GM21447 (cell line): ENCODE data around the gene RENBP.

Experiments
- ATAC-seq: cut with Tn5 transposase; IDR thresholded peaks from one replicate; pipeline ENCODE4 v1.9.1; 2021; ENCODE audit not compliant: unreplicated experiment

The RENBP gene

DNA sequence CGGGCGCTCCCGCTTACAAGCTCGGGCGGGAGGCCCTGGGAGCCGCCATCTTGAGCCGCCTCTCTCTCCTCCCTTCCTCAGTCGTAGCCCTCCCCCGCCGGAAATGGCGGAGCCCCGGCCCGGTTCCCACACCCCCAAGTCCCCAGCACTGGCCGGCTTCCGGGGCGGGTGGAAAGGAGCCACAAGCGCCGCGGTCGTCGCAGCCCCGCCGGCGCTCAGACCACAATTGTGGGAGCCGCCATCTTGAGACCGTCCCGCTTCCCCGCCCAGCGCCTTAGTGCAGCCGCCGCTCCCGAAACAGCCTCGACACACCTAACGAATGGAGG is 26.6 kb upstream of the RENBP start:
- ATAC-seq, result peak; percentile 30

DNA sequence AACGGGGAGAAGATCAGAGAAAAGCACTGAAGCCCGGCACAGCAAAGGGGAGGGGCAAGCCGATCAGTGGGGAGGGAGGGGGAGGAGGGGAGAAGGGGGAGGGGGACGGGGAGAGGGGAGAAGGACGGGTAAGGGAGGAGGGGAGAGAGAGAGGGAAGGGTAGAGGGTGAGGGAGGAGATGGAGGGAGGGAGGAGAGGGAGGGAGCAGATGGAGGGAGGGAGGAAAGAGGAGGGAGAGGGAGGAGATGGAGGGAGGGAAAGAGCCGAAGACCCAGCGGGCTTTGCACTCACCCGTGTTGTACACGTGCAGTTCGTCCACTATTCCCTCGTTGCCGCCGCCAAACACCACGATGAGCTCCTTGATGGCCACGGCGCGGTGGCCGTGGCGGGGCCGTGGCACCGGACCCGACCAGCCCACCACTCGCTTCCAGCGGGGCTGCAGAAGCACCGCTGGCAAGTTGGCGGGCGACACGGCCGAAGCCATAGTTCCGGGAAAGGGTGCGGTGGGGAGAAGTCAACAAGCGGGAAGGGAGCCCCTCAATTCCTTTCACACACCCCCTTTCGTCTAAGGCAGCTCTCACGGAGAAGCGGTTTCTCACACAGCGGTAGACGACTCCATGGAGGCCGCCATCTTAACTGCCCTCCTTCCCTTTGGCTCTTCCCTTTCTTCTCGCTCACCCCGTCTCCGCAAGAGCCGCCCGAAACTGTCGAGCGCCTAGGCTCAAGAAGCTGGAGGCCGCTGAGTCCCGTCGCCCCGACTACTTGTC is 26.1 kb upstream of the RENBP start:
- no peak for ATAC-seq

DNA sequence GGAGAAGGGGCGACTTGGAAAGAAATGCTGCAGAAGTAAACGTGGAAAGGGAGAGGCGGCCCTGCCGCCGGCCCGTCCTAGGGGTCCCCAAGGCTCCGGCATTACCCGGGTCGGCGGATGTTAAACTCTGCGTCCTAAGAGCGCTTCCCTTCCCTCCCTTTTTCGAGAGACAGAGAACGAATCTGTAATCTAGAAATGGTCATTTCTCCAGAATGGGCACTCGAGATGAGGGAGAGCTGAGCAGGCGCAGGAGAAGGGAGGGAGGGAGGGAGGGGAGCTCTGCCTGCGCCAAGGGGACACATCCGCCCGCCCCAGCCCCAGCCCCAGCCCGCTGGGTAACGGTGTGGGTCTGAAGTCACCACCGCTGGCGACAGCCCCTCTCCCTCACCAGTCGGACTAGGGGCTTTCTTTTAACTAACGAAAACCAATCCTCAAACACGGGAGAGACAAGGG is 25.5 kb upstream of the RENBP start:
- ATAC-seq, result no peak

DNA sequence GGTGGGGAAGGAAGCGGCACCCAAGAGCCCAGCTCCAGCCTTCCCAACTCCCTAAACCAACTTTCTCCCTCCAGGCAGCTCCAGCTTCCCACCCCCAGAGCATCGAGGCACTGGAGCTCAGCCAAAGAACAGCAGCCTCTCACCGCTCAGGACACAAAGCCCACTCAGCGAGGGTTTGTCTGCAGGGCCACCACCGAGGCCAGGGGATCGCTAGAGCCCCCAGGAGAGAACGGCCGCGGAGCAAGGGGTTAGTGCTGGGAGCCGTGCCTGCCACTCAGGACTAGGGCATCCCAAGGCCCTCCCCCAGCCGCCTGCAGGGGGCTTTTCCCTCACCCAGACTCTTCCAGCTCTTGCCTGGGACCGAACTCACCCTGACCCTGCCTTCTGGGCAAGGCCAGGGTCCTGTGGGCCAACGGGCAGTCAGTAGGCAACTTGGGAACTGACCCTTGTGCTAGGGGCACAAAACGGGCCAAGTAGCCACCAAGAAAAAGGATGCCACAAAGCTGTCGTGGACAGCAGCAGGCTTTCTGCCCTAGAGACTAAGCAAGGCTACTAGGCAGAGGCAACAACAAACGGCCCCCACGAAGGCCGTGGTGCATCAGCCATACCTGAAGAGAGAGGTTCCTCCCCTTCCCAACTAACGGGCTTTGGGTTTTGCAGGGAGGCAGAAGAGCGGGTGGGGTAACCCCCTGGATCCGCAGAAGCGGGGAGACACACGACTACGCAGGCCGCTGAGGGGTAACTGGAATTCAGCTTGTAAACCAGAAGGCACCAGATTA is 24.9 kb upstream of the RENBP start:
- no peak for ATAC-seq

DNA sequence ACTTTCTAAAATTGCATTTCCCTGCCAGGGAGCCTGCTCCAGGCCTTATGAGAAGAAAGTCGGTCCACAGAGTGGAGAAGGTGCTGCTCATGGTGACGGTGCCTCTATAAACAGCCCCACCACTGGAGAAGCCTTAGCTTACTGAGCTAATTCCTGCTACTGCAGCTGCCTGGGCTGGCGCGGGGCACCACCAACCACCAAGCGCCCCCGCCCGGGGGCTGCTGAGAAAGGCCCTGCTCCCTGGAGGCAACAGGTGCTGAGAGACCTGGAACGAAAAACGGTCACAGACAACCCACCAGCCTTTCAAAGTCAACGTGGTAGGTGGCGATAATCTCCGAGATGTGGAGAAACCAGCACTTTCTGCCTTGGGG is 24.3 kb upstream of the RENBP start:
- ATAC-seq, result no peak

DNA sequence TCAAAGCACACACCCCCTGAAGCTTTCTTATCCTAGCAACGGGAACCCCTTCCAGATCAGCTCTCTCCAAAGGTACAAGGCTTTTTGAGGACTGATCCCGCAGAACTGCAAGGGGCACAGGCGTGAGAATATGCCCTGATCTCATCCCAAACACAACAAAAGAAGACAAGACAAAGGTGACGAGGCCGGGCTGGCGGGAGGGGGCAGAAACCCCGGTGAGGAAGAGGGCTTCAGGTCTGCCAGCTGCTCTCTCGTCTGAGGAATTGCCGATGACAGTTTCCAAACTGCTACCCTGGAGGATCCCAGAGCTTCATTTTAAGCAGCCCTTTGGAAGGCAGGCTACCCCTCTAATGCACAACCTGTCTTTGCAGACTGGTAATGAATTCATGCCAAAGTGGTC is 23.8 kb upstream of the RENBP start:
- no peak for ATAC-seq

DNA sequence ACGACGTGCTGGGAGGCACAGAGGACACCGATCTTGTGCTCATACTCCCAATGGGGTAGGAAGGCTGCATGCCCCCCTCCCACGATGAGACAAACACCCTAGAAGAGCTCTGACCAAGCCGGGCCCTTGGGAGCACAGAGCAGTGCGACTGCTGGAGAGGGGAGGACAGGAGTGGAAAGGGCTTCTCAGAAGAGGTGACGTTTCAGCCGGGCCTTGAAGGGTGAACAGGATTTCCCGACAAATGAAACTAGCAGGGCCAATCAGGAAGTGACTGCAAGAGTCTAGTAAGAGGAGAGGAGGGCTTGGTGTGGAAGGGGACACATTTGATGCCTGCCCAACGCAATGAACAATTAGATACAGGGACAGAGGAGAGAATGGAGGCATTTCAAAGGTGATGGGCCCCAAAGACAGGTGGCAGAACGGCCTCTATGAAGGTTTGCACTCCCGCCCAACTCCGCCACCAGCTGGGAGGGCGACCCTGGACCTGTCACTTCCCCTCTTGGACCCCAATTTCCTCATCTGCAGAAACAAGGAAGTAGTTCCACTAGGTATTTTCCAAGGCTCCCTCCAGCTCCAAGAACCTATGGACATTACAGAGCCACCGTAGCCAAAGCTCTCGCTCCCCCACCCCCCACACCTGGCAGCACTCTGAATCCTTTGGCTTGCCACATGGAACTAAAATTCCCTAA is 23.2 kb upstream of the RENBP start:
- no peak for ATAC-seq

DNA sequence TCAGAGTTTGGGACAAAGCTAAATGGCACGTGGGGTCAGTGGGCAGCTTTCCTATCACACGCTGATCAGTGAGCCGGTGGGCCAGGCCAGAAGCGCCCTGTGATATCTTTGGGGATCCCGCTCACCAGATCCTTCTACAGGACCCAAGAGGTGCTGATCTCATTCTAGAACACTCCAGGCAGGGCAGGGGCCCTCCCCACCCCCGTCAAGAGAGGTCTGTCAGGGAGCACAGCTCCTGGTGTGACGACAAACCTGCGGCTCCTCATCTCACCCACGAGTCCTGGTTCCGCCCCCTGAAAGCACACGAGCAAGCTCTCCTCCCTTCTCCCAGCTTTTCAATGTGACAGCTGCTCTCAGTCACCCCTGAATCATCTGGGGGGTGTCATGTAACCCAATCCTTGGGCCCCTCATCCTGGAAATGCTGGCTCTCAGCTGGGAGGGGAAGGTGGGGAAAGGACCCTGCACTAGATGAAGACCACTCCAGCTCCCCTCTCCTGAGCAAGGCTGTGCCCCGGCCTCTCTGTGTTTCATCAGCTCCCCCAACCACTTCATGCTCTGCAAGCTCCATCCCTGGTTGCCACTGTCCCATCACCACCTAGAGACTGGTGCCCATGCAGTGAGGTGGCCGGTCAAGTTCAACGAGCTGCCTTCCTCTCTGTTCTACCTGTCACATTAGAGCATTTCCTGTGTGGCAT is 22.5 kb upstream of the RENBP start:
- ATAC-seq, result no peak

DNA sequence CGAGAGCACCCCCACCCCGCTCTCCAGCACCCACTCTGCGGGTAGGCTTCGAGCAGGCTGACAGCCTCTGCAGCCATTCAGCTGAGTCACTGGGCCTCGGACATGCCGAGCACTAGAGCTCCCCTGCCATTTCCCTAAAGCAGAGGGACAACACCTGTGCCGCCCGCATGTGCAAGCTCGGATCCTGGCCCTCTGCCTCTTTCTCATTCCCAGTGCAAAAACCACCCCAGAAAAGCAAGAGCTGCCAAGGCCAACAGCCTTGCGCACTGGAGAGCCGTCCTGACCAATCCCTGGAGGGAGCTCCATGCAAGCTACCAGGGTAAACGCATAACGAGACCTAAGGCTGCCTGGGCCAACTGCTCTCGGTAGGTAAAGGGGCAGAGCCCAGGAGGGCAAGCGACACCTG is 21.8 kb upstream of the RENBP start:
- no peak for ATAC-seq

DNA sequence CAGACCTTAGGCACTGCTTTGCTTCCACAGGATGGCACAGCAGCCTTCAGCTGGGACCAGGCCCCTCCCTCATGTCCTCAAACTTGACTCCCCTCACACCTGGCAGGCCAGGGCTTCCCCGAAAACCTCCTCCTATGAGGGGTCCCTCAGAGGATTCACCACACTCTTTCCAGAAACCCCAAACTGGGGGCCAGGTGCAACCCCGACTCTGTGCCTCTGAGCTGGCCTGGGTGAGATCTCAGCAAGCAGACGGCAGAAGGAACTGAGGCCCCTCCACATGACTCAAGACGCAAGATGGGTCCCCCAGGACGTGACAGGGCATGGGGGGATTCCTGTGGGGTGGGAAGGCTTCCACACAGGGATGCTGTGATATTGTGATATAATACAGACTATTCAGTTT is 21.0 kb upstream of the RENBP start:
- no peak for ATAC-seq

DNA sequence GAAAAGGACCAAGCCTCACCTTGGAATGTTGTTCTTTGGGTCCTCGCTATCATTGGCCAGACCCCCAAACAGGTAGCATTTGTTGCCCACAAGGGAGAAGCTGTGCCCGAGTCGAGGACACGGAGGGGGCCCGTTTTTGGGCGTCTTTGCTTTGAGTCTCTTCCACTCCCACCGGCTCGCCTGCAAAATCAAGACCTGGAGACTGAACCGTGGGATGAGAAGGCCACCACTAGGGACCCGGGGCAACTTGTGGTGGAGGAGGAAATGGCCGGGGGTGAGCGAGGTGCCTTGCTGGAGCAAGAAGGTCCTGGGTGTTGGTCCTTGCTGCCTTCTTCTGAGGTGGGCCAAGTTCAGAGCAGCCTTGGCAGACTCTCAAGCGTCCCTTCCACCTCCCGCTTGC is 19.7 kb upstream of the RENBP start:
- no peak for ATAC-seq

DNA sequence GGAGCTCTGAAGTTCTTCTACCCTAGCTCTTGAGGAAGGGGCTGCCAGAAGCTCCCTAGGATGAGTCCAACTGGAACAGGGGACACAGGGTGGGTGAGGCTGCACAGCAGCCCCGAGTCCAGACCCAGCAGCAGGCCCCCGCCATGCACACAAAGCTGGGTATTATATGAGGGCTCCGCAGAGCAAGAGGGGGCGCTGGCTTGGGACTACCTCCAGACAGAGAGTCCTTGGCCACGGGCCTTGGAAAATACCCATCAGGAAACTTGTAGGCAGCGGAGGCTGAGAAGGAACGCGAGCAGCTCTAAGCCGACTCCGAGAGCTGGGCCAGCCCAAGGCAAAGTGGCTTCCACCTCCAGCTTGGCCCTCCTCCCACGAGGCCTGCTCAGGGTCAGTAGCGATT is 19.1 kb upstream of the RENBP start:
- no peak for ATAC-seq

DNA sequence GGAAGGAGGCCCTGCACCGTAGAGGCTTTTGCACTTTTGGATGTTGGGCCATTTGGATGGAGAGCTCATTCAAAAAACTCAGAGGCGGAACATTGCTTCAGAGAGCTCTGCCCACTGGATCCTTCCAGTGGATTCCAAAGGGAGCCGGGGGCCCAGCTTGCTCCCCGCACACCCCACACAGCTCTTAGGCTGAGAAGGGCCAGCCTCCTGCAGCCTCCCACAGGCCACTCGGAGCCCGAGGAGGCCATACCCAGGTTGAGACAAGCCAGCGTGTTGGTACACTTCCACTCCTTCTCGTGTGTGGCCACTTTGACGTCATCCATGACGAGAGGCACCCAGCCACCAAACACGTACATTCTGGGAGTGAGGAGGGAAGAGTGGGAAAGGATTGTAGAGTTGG is 16.8 kb upstream of the RENBP start:
- no peak for ATAC-seq

DNA sequence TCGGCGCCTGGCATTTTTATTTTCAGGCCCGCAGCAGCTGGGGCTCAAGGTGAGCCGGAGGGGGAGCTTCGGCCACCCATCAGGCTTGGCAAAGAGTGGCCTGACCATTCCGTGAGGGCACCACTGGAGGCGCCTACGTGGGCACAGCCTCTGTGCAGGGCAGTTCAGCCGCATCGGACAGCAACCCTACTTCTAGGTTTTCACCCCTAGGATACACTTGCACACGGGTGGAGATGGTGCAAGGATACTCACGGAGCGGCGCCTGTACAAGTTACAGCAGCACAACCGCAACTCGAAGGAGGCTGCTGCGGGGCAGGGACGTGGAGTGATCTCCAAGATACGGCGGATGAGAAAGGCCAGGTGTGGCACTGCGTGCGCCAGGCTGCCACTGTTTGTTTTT is 16.3 kb upstream of the RENBP start:
- ATAC-seq, result no peak

DNA sequence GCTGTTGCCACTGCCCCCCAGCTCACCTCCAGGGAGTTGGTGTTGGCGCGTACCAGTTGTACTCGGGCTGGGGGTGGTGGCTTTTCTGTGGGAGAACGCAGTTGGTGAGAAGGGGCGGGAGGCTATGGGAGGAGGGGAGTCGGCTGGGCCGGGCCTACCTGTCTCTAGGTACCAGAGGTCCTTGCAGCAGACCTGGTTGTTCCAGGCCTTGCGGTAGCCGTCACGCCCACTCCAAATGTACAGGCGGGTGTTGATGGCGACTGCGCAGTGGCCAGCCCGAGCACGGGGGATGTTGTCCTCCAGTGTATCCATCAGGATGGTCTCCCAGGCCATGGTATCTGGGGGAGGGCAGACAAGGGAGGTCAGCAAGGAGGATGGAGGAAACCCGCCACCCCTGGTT is 15.6 kb upstream of the RENBP start:
- ATAC-seq, result no peak

DNA sequence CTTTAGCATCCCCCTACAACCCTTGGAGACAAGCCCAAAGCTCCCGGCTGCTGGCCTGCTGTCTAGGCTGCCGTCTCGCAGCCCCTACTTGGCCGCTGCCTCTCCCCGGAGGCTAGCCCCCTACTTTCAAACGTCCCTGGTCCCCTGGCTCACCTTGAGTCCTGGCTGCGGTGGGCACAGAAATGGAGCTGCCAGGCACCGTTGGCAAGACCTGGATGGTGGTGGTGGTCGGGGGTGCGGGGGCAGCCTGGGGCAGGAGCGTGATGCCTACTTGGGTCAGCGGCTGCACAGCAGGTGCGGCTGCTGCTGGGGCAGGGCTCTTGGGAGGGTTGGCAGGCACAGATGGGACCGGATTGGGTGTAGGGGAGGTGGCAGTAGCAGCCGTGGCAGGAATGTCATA is 15.2 kb upstream of the RENBP start:
- ATAC-seq, result no peak

DNA sequence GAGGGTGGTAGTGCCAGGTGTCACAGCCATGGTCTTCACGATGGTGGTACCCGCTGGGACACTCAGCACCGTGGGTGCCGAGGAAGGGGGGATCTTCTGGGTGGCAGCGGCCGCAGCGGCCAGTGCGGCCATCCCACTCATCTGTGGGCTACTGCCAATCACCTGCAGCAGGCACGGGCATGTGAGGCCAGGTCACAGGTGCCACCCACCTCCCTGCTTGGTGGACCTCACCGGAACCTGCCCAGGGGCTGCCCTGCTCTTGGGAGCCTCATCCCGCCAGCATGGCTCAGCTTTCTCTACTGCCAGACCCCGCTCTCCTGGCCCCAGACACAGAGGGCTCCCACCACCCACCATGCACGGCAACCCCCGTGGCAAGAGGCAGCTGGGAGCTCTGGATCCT is 14.2 kb upstream of the RENBP start:
- no peak for ATAC-seq

DNA sequence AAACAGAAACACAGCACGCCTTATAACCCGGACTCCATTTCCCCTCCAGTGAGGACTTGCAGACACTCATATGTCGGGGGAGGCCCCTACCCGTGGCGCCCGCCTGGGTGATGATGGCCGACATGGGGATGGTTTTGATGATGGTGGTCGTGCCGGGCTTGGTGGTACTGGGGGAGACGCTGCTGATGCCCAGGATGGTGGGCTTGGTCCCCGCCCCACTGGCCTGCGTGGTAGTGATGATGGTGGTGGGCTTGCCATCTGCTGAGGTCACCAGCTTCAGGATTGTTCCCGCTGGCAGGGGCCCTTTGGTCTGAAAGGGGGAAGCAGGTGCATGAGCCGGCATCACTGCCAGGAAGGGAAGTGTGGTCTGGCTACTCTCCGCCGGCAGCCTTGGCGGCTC is 12.8 kb upstream of the RENBP start:
- ATAC-seq, result no peak

DNA sequence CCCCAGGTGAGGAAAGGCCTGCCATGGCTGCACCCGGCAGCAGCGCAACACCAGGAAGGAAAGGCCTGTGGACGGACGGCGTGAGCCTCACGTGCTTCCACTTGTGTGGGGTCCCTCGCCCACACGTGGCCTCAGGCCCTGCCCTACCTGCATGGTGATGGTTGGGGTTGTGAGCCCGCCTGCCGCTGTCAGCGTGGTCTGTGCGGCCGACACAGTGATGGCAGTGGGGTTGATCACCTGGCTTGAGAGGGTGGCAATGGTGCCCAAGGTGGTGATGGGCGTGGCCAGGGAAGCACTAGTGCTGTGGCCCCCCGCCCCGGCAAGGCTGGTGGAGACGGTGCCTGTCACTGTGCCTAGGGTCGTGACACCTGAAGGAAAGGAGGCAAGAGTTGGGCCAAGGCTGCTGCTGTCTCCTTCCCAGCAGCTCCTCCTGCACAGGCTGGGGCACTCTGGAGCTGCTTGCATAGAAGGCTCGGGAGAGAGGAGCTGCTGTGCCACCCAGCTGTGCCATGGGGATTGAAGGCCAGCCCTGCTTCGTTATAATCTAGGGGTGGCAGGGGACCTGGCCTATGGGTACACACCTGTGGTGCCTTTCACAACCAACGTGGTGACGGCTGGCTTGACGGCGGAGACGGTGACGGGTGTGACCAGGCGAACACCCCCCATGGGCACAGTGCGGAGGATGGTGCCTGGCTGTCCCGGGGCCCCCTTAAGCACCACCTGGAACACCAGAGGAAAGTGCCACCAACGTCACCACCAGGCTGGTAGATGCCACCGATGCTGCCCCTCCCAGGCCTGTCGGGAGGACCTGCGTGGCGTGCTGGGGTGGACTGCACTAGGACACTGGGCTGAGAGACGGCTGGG is 11.8 kb upstream of the RENBP start:
- no peak for ATAC-seq

DNA sequence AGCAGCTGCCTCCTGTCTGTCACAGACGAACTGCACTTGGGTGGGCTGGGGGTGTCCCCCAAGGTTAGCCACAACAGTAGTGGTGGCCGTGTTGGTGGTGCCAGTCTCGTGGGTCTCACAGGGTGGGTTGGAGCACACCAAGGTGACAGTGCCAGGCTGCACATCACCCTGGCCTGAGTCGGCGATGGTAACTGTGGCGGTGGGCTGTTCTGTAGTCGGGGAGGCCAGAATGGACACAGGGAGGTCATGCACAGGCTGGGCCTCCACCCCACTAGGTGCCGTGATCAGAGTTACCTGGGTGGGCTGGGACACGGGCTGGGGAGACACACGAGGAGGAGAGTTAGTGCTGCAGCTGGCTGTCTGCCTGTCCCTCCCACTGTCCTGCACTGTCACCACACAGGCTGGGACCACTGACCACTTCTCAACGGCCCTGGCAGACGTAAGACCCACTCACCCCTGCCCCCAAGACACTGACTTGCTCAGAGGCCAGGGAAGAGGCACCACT is 10.8 kb upstream of the RENBP start:
- ATAC-seq, result no peak
